ENCODE measurements around the gene VEGFA.

The VEGFA gene

DNA sequence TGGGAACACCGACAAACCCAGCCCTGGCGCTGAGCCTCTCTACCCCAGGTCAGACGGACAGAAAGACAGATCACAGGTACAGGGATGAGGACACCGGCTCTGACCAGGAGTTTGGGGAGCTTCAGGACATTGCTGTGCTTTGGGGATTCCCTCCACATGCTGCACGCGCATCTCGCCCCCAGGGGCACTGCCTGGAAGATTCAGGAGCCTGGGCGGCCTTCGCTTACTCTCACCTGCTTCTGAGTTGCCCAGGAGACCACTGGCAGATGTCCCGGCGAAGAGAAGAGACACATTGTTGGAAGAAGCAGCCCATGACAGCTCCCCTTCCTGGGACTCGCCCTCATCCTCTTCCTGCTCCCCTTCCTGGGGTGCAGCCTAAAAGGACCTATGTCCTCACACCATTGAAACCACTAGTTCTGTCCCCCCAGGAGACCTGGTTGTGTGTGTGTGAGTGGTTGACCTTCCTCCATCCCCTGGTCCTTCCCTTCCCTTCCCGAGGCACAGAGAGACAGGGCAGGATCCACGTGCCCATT is 15.3 kb downstream of the VEGFA start:
- no peak for DNase-seq (ENCODE audit: low read depth)

- DNase-seq (ENCODE audit: low read depth): no peak
Observed at GRCh38 chr6:43785904-43786303, 15.9 kb downstream of the VEGFA start.

GRCh38 chr6:43786664-43787329 is 16.8 kb downstream of the VEGFA start:
- no peak for DNase-seq (ENCODE audit: low read depth)

DNA sequence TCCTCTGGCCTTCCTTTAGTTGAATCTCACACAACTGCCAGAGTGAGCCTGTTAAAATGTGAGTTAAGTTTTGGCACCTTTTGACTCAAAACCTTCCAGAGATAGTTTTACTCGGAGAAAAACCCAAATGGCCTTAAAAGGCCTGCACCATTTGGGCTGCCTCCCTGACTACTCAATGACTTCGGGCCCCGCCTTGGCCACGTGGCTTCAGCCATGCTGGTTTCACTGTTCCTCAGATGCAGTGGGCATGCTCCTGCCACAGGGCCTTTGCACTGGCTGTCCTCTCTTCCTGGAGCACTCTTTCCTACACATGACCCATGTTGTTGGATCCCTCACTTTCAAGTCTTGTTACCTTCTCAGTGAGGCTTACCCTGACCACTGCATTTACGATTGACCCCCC is 18.3 kb downstream of the VEGFA start:
- no peak for DNase-seq (ENCODE audit: low read depth)

DNA sequence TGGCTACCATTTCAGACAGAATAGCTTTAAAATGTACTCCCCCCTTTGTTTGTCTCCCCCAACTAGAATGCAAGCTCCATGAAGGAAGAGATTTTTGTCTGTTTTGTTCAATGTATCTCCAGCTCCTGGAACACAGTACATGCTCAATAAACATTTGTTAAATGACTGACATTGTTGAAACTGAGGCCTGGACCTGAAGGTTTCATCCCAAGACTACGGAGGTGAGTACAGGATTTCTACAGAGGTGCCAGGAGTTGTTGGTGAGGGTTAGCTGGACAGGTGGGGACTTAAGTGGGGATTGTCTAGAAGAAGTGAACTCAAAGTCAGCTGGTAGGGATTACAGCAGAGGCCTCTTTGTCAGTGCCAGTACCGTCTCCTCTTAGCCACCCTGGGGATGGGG is 19.4 kb downstream of the VEGFA start:
- DNase-seq (ENCODE audit: low read depth): no peak

GRCh38 chr6:43790031-43790430 is 20.0 kb downstream of the VEGFA start:
- DNase-seq (ENCODE audit: low read depth): no peak

- no peak for DNase-seq (ENCODE audit: low read depth)
Observed at GRCh38 chr6:43791745-43792422, 21.9 kb downstream of the VEGFA start.

GRCh38 chr6:43793154-43793874 is 23.3 kb downstream of the VEGFA start:
- no peak for DNase-seq (ENCODE audit: low read depth)

DNA sequence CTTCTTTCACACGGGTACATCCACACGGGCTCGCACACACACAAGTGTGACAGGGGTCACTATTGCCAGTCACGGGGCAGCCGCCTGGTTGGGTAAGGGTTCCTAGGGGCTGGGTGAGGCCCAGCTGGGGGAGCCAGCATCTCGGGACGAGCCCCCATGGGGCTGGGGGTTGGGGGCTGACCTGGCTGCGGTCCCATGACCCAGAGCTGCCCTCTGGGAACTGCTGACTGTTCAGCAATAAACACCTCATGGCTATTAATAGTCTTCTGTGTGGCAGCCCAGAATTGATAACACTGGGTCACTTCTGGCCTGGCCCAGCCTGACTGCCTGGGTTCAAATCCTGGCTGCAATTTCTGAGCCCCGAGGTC is 23.8 kb downstream of the VEGFA start:
- DNase-seq (ENCODE audit: low read depth): no peak

DNA sequence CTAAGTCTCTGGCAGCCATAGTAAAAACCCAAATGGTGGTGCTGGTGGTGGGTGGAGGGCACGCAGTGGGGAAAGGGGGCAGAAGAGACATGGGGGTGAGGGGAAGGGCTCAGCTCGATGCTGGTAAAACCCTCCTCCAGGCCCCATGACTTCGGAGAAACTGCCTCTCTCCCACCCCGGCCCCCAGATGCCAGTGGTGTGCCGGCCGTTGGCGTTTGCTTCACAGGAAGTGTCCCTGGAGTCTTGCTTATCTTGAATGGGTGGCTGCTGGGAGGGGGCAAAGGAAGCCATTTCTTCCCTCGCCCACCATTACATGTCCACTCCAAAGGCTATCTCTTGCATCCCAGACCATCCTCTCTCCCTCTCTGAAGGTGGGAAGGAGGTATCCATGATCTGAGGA is 25.4 kb downstream of the VEGFA start:
- no peak for DNase-seq (ENCODE audit: low read depth)

DNA sequence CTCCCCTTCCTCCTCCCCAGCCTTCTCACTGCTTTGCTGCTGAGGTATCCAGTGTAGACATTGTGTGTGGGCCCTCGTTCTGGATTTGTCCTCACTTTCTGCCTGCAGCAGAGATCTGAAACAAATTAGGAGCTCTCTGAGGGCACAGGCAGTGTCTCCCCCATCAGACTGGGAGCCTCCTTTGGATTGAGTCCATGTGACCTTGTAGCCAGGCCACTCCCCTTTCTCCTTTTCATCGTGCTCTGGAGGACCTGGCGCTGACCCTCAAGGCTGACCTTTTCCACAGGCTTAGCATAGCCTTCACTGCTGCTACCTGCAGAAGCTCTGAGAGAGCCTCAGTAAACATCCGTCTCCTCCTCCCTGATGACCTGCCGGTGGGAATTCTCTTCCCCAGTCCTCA is 26.2 kb downstream of the VEGFA start:
- DNase-seq (ENCODE audit: low read depth): no peak

DNA sequence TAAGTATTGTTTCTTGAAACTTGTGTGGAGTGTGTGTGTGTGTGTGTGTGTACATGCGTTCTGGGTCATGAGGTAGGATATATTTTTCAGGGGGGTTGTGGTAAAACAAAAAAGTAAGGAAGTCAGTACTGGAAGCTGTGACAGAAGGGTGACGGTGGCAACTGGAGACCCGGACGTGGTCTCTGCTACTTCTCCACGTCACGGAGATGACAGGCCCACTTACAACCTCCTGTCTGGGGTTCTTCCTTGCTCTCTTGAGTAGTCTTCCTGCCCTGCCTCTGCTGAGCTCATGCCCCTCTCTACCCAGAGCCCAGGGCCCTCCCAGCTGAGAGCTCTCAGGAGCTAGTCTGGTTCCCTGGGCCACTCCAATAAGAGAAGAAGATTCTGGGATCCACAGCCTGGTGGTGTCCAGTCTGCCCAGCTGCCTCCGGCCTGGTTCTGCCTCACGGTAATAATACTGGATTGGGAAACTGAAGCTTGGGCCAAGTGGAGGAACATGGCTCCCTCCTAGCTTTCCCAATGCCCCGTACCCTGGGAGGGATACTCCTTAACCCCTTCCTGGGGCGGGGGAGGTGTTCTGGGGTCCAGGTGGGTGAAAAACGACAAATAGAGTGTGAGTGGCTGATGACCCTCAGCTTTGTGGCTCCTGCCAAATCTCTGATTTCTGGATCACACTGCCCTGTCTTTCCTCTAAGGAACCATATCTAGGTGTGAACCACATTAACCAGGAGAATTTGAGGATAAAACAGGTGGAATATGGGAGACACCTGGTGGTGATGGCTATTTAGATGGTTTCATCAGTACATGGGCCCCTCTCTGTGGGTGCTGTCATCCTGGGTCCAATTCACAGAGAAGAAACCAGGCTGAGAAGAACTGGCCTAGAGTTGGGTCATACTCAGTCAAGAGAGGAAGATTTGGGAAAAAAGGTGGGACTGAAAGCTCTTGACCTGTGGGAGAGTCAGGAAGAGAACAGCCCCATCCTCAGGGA is 27.2 kb downstream of the VEGFA start:
- no peak for DNase-seq (ENCODE audit: low read depth)

GRCh38 chr6:43797919-43798318 is 27.9 kb downstream of the VEGFA start:
- no peak for DNase-seq (ENCODE audit: low read depth)

- no peak for DNase-seq (ENCODE audit: low read depth)
Observed at GRCh38 chr6:43798688-43799444, 28.9 kb downstream of the VEGFA start.

DNA sequence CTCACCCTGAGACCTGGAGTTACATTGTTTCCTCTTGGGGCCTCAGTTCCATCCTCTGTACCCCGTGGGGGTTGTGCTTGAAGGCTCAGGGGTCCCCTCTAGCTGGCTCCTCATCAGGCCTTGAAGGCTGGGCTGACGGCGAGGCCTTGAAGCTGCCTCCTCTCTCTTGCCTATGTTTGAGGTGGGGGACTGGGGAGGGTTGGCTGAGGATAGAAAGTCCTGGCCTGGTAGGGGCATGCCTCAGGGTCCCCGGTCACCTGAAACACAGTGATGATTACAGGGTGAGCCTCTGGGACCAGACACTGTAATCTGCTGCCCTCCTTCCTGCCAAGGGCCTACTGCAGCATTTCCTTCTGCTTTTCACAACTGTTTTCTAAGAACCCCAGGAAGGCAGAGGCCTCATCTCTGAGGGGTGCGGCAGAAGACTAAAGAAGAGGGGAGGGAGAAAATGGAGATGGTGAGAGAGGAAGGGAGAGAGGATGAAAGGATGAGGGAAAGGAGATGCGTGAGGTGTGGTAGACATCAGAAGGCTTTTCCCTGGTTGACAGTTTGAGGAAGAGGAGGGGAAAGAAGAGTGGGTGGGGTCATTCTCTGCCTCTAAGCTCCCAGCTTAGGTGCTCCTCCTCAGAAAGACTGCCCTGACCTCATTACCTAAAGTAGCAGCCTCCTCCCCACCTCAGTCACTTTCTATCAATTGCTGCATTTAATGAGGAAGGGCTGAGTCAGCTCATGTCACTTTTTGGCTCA is 29.7 kb downstream of the VEGFA start:
- no peak for DNase-seq (ENCODE audit: low read depth)

DNA sequence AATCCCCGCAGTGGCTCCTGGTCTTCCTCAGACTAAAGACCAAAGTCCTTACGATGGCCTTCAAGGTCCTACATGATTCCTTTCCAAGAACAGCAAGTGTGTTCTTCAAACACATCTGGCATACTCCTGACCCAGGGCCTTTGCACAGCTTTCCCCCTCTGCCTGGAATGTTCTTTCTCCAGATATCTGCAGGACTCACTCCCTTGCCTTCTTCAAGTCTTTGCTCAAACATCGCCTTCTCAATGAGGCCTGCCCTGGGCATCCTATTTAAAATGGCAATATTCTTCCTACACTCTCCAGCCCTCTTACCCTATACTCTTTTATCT is 30.2 kb downstream of the VEGFA start:
- no peak for DNase-seq (ENCODE audit: low read depth)

DNA sequence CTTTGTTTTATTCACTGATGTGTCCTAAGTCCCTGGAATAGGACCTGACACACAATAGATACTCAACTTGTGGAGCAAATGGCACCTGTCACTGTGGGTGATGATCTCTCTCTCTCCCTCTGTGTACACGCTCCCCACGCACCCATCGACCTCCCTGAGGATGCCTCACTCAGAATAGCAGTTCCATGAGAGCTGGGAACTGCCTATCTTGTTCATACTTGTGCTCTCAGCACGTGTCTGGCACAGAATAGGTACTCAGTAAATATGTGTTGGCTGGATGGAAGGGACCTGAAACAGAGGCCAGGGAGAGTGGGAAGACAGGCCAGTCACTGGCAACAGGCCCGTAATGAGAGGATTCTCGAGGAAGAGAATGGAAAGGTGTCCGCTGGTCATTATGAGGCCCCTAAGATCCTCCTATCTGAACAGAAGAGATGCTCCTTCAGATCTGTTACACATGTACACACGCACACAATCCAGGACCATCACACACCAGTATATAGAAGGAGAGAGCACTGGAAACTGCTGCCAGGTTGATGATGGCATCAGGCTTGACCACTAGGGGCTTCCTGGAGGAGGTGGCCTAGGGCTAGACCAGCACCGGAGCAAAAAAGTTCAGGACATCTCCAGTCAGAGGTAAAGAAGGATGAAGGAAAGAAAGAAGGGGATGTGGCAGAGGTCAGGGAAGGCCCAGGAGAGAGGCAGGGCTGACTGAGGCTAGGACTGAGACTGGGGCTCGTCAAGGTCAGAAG is 30.9 kb downstream of the VEGFA start:
- DNase-seq (ENCODE audit: low read depth): no peak

DNA sequence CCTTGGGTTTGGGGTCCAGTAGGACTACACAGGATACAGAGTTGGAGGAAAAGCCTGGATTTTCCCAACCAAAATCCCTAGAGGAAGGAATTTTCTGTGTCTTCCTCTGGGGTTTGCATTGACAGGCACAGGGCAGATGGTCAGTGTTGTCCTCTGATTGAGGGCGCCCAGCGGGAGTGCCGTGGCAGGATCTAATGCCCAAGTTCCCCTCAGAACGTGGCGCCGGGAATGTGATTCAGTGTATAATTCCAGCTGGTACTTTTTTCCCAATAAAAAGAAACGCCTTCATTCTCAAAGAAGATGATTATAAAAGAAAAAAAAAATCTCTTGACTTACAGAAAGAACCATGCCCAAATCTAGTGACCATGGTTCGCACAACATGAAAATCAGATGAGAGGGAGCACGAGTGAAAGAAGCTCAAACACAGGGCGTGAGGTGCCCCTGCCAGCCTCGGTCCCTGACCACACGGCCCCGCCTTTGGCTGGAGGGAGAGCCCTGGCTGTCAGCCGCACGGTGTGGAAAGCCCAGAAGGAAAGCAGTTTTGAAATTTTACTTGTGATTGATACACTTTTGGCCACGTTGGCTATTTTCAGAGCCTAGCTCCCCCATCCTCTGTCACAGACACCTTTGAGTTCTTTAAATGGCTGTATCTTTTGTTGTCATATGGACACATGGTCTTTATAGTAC is 31.6 kb downstream of the VEGFA start:
- no peak for DNase-seq (ENCODE audit: low read depth)

GRCh38 chr6:43803055-43803782 is 33.2 kb downstream of the VEGFA start:
- DNase-seq (ENCODE audit: low read depth): no peak

Data from stimulated activated CD8-positive, alpha-beta memory T cell treated with anti-CD3 and anti-CD28 coated beads, Interleukin-12 subunit alpha, Interleukin-12 subunit beta, amount 100 ng/mL, for 4 hours (primary cell).